ENCODE measurements around the gene PXDN. TPM values are rescaled to one million over a fixed set of nuclear protein-coding genes. Genes with fewer than 3 reads are reported as not detected.

Gene PXDN
- total and polyA plus RNA-seq, 2 of the 4 experiments (the other 2 are of a cell fraction), result 153 to 332 TPM

GRCh38 chr2:1658394-1659151, 85.7 kb downstream of the PXDN start (continued):
- TF ChIP-seq CEBPB (IDR thresholded peaks at IDR 0.05; ENCODE audit: low read depth, low read length), result no peak

- Histone ChIP-seq H2AK9ac (replicated peaks; ENCODE audit: low read depth, low read length, poor library complexity) (peak overlapping the region; percentile 6), H3K9me3 (ENCODE audit: control insufficient read depth, insufficient read depth, low read length) (no peaks in the 10 kb centered on the region), H2BK15ac (ENCODE audit: low read depth, low read length) (no peak overlapping the region), H2AK5ac (ENCODE audit: low read depth, low read length) (peak overlapping the region; percentile 20; the same call in 1 of the 2 replicates), H3K4me1 (ENCODE audit: control insufficient read depth, insufficient read depth, low read length) (peaks cover 29% of the 10 kb centered on the region), H3K14ac (replicated peaks; ENCODE audit: low read depth, low read length) (0 out of 2 replicates have a peak overlapping the region, but pooled peaks have one; percentile 10), H3K4ac (ENCODE audit: low read depth, low read length) (no peak overlapping the region; the same call in 1 of the 2 replicates), H4K20me1 (ENCODE audit: insufficient read depth, low read length) (peaks cover 32% of the 10 kb centered on the region), H2BK5ac (ENCODE audit: low read depth, low read length, poor library complexity, severe bottlenecking) (peak overlapping the region; percentile 98), H4K91ac (ENCODE audit: insufficient read depth, low read depth, low read length) (peak overlapping the region; percentile 18; the same call in 1 of the 2 replicates), H3K23ac (ENCODE audit: low read depth, low read length) (peak overlapping the region; percentile 36; the same call in 1 of the 2 replicates), H2BK120ac (ENCODE audit: low read depth, low read length) (peak overlapping the region; percentile 9; the same call in 1 of the 2 replicates), H3K18ac (ENCODE audit: low read depth, low read length) (no peak overlapping the region), H4K5ac (ENCODE audit: low read depth, low read length) (no peak overlapping the region), H3K27me3 (ENCODE audit: control insufficient read depth, insufficient read depth, low read length) (no peaks in the 10 kb centered on the region), H2BK20ac (ENCODE audit: low read depth, low read length) (no peak overlapping the region), H3K79me1 (ENCODE audit: low read depth in 1 of 2, low read length in 2 of 2) (peaks cover 33 to 81% of the 10 kb centered on the region in 2 experiments), H3K56ac (ENCODE audit: extremely low read depth, insufficient read depth, low read length) (no peak overlapping the region), H3K4me3 (ENCODE audit: insufficient read depth, low read depth, low read length) (no peak overlapping the region), H3K36me3 (ENCODE audit: control insufficient read depth, insufficient read depth, low read length) (peaks cover 46% of the 10 kb centered on the region), H2AFZ (replicated peaks; ENCODE audit: low read length, poor library complexity) (no peak overlapping the region), H3K27ac (ENCODE audit: insufficient read depth, low read length) (peak overlapping the region; percentile 42), H3K9ac (ENCODE audit: low read depth, low read length) (no peak overlapping the region), H3K9me1 (ENCODE audit: insufficient read depth, low read length) (peaks cover 22% of the 10 kb centered on the region), H4K8ac (ENCODE audit: low read depth in 2 of 2, low read length in 2 of 2) (no peak overlapping the region; a peak in 1 of 4 replicates), H3K4me2 (ENCODE audit: low read depth, low read length) (no peak overlapping the region)
- DNase-seq, result no peak
- dilution Hi-C loops (cut with HindIII; ENCODE audit: low sequenced_read_pairs, unreplicated experiment), result no loop called here
- no peak for ATAC-seq (ENCODE audit: low read depth)
- intact Hi-C loops (cut with micrococcal nuclease), result no loop called here
- no TSS peak for BruUV-seq (replicated peaks)
- in situ Hi-C loops (cut with MboI; ENCODE audit: low sequenced_read_pairs), result no loop called here
- ChIA-PET POLR2A (ENCODE audit: unreplicated experiment) (no interaction called here), CTCF (no interaction called here)
- WGBS, 2 experiments (ENCODE audit: extremely low coverage in 2 of 2, insufficient read length in 1 of 2), result no CpG with 5 or more reads among the region's 7 CpGs
- no peak for TF ChIP-seq RCOR1 (IDR thresholded peaks at IDR 0.05; ENCODE audit: insufficient replicate concordance, low read length)
- TF ChIP-seq BHLHE40 (IDR thresholded peaks at IDR 0.05; ENCODE audit: low read depth, low read length), result no peak
- TF ChIP-seq MAFK (IDR thresholded peaks at IDR 0.05; ENCODE audit: low read depth, low read length), result no peak
- TF ChIP-seq RAD21 (IDR thresholded peaks at IDR 0.05; ENCODE audit: low read length), result no peak
- TF ChIP-seq MAZ (IDR thresholded peaks at IDR 0.05; ENCODE audit: borderline replicate concordance, low read depth, low read length), result no peak
- TF ChIP-seq ELK1 (IDR thresholded peaks at IDR 0.05; ENCODE audit: borderline replicate concordance, low read depth, low read length), result no peak
- no peak for TF ChIP-seq CHD1 (IDR thresholded peaks at IDR 0.05; ENCODE audit: low read depth, low read length)
- no peak for TF ChIP-seq NFE2L2 (IDR thresholded peaks at IDR 0.05; ENCODE audit: low read depth, low read length)
- no peak for TF ChIP-seq POLR2A (IDR thresholded peaks at IDR 0.05; ENCODE audit: low read depth, low read length)
- TF ChIP-seq RFX5 (IDR thresholded peaks at IDR 0.05; ENCODE audit: low read depth, low read length), result no peak
- TF ChIP-seq CEBPB (IDR thresholded peaks at IDR 0.05; ENCODE audit: low read depth, low read length), result no peak
- TF ChIP-seq CTCF (conservative IDR thresholded peaks at IDR 0.05; ENCODE audit: low read depth, low read length), result no peak
Observed at GRCh38 chr2:1656961-1657841, 87.1 kb downstream of the PXDN start.
